RWPE2 (cell line): ENCODE results near the gene NASP.

Experiments
- ATAC-seq: fragments of 200-7000 bp; cut with Tn5 transposase; 3 replicates; pipeline ENCODE4 v1.9.1; 2021; ENCODE audit warnings: low read depth
- DNase-seq: peaks from one replicate; pipeline ENCODE4 v3.0.0-alpha.2; 2020; ENCODE audit warnings: low spot score
- H3K27ac ChIP-seq: fragments of 450-650 bp; 2 replicates; pipeline ENCODE4 v1.5.1; 2017; ENCODE audit warnings: mild to moderate bottlenecking; ENCODE audit not compliant: poor library complexity, severe bottlenecking
- H3K27me3 ChIP-seq: fragments of 250-450 bp; sonication (Bioruptor Pico); 2 replicates; pipeline ENCODE4 v1.5.1; 2021; ENCODE audit warnings: mild to moderate bottlenecking, moderate library complexity; ENCODE audit not compliant: insufficient read depth, poor library complexity, severe bottlenecking
- H3K36me3 ChIP-seq: fragments of 250-450 bp; sonication (Bioruptor Pico); 2 replicates; pipeline ENCODE4 v1.5.1; 2020; ENCODE audit warnings: low read depth, mild to moderate bottlenecking, moderate library complexity
- H3K4me1 ChIP-seq: fragments of 250-450 bp; sonication (Bioruptor Pico); 2 replicates; pipeline ENCODE4 v1.5.1; 2021; ENCODE audit warnings: mild to moderate bottlenecking, moderate library complexity; ENCODE audit not compliant: insufficient read depth, poor library complexity, severe bottlenecking
- H3K4me3 ChIP-seq: fragments of 250-450 bp; sonication (Bioruptor Pico); 2 replicates; pipeline ENCODE4 v1.5.1; 2021; ENCODE audit warnings: mild to moderate bottlenecking, moderate library complexity; ENCODE audit not compliant: severe bottlenecking
- H3K9me3 ChIP-seq: fragments of 250-450 bp; sonication (Bioruptor Pico); 2 replicates; pipeline ENCODE4 v1.5.1; 2021; ENCODE audit warnings: mild to moderate bottlenecking, moderate library complexity; ENCODE audit not compliant: severe bottlenecking
- TF ChIP-seq, protein P1 (sequence below): fragments of 450-650 bp; IDR thresholded peaks from one replicate; pipeline ENCODE4 v1.5.1; 2017; ENCODE audit warnings: mild to moderate bottlenecking, moderate library complexity; ENCODE audit not compliant: poor library complexity, severe bottlenecking

NASP gene

GRCh38 chr1:45656573-45657226 lies 72.9 kb downstream of the NASP start:
- ATAC-seq = no peak
- Histone ChIP-seq H3K27me3 (no peaks in the 10 kb centered on the region), H3K36me3 (peaks cover 95% of the 10 kb centered on the region), H3K9me3 (no peaks in the 10 kb centered on the region), H3K4me3 (no peak overlapping the region), H3K27ac (no peak overlapping the region), H3K4me1 (no peaks in the 10 kb centered on the region)
- no peak for DNase-seq
- TF ChIP-seq, protein P1, sequence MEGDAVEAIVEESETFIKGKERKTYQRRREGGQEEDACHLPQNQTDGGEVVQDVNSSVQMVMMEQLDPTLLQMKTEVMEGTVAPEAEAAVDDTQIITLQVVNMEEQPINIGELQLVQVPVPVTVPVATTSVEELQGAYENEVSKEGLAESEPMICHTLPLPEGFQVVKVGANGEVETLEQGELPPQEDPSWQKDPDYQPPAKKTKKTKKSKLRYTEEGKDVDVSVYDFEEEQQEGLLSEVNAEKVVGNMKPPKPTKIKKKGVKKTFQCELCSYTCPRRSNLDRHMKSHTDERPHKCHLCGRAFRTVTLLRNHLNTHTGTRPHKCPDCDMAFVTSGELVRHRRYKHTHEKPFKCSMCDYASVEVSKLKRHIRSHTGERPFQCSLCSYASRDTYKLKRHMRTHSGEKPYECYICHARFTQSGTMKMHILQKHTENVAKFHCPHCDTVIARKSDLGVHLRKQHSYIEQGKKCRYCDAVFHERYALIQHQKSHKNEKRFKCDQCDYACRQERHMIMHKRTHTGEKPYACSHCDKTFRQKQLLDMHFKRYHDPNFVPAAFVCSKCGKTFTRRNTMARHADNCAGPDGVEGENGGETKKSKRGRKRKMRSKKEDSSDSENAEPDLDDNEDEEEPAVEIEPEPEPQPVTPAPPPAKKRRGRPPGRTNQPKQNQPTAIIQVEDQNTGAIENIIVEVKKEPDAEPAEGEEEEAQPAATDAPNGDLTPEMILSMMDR = no peak

GRCh38 chr1:45658171-45658570 lies 74.3 kb downstream of the NASP start:
- Histone ChIP-seq H3K4me1 (no peaks in the 10 kb centered on the region), H3K9me3 (no peaks in the 10 kb centered on the region), H3K27me3 (no peaks in the 10 kb centered on the region), H3K27ac (no peak overlapping the region), H3K36me3 (peaks cover 87% of the 10 kb centered on the region), H3K4me3 (no peak overlapping the region)
- no peak for DNase-seq
- TF ChIP-seq, protein P1 = no peak
- no peak for ATAC-seq

DNA sequence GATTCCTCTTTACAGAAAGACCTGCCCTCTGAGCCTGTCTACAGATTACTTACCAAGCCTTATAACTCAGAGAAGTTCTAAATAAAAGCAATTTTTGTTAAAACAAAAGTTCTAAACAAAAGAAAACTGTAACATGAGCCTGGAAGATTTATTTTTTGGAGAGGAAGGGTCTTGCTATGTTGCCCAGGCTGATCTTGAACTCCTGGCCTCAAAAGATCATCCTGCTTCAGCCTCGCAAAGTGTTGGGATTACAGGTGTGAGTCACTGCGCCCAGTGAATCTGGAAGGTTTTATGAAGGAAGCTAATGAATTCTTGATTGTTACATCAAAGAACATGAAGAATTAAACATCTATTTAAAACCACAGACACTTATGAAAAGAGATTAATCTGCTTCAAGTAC lies 75.4 kb downstream of the NASP start:
- no peaks in the 10 kb centered on the region for H3K4me1 ChIP-seq
- DNase-seq = no peak
- no peaks in the 10 kb centered on the region for H3K27me3 ChIP-seq
- H3K36me3 ChIP-seq = peaks cover 77% of the 10 kb centered on the region
- H3K9me3 ChIP-seq = no peaks in the 10 kb centered on the region
- H3K27ac ChIP-seq = no peak overlapping the region
- no peak for ATAC-seq
- TF ChIP-seq, protein P1 = no peak
- no peak overlapping the region for H3K4me3 ChIP-seq

DNA sequence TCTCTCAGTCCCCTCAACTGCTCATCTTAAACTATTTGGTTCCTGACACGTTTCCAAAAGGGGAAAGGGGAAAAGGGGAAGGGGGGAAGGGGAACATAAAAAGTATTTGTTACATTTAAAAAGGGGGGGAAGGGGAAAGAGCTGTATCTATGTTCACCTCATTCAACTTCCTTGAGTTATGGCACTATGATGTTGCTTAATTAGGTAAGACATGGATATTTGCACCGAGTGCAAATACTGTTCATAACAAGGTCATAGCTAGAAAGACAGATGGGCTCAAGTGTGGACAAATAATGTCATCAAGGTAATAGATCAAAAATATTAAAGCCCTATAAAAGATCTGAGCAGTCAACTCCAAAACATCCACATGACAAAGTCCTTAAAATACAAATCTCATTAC lies 76.5 kb downstream of the NASP start:
- H3K27me3 ChIP-seq = no peaks in the 10 kb centered on the region
- peaks cover 66% of the 10 kb centered on the region for H3K36me3 ChIP-seq
- no peaks in the 10 kb centered on the region for H3K4me1 ChIP-seq
- no peak overlapping the region for H3K27ac ChIP-seq
- ATAC-seq = no peak
- no peaks in the 10 kb centered on the region for H3K9me3 ChIP-seq
- H3K4me3 ChIP-seq = no peak overlapping the region
- DNase-seq = no peak
- TF ChIP-seq, protein P1 = no peak

DNA sequence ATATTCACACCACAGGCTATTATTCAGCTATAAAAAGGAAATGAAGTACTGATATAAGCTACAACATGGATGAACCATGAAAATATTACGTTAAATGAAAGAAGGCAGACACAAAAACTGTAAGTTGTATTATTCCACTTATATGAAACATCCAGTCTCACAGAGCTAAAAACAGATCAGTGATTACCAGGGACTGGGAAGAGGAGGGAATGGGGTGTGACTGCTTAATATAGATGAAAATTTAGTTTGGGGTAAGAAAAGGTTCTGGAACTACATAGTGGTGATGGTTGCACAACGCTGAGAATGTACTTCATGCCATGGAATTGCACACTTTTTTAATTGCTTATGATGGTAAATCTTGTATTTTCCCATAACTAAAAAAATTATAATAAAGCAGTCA lies 83.0 kb downstream of the NASP start:
- DNase-seq (no peak), ATAC-seq (no peak)
- Histone ChIP-seq H3K4me3 (no peak overlapping the region), H3K27ac (no peak overlapping the region), H3K36me3 (peaks cover 18% of the 10 kb centered on the region; the same call in 1 of the 2 replicates), H3K4me1 (peaks cover 6% of the 10 kb centered on the region), H3K9me3 (no peaks in the 10 kb centered on the region), H3K27me3 (no peaks in the 10 kb centered on the region)
- TF ChIP-seq, protein P1 = no peak
